ENCODE results near the gene FGGY.

- no peak for TF ChIP-seq POLR2A (IDR thresholded peaks at IDR 0.05; ENCODE audit: low read length)
- no peak for TF ChIP-seq GATA1 (IDR thresholded peaks at IDR 0.05; ENCODE audit: low read depth, low read length)
Observed at GRCh38 chr1:59788825-59789224, 491.9 kb downstream of the FGGY start.
